A673 (cell line): ENCODE results near the gene HID1. TPM values are rescaled to one million over a fixed set of nuclear protein-coding genes. Genes with fewer than 3 reads are reported as not detected.
A peak's percentile ranks its signal among the peaks of the same experiment; 100 is the strongest.
"Not testable (repeated sequence)": the region's sequence is repeated elsewhere in the genome, so short reads cannot be mapped to it uniquely, and the experiment has no call there.

Experiments
- BruUV-seq: library from RNA; stranded (reverse); fragments of 400-500 nt; replicated peaks from 2 replicates; lab custom pipeline; 2021; lab: Mats Ljungman, UMichigan
- CTCF ChIA-PET: fragments of 300-600 bp; sonication (Branson Sonifier 250); formaldehyde crosslinking; loops from one replicate; lab custom pipeline; 2022; ENCODE audit warnings: antibody characterized with exemption; lab: Charles Lee
- POLR2A ChIA-PET: fragments of 300-600 bp; sonication (Branson Sonifier 250); formaldehyde crosslinking; loops from one replicate; lab custom pipeline; 2022; ENCODE audit warnings: antibody characterized with exemption; ENCODE audit not compliant: low non-redundant PET; lab: Charles Lee
- DNase-seq: peaks from one replicate; pipeline ENCODE4 v3.0.0-alpha.2; 2015; ENCODE audit warnings: low spot score
- H3K27ac ChIP-seq: fragments of 200-600 bp; sonication (generic); 2 replicates; pipeline ENCODE4 v1.5.1; 2016; ENCODE audit warnings: mixed run types, low read depth, mild to moderate bottlenecking, mixed read lengths, antibody characterized with exemption, low read length; ENCODE audit not compliant: poor library complexity, severe bottlenecking
- H3K27me3 ChIP-seq: fragments of 200-600 bp; sonication (generic); replicated peaks from 2 replicates; pipeline ENCODE4 v1.6.1; 2017; ENCODE audit warnings: mixed run types, low read depth, mild to moderate bottlenecking, mixed read lengths, antibody characterized with exemption, low read length; ENCODE audit not compliant: insufficient read depth, poor library complexity
- H3K36me3 ChIP-seq: fragments of 200-600 bp; sonication (generic); 2 replicates; pipeline ENCODE4 v1.6.1; 2016; ENCODE audit warnings: mixed run types, mild to moderate bottlenecking, mixed read lengths, antibody characterized with exemption, low read length; ENCODE audit not compliant: insufficient read depth, poor library complexity, severe bottlenecking
- H3K4me1 ChIP-seq: fragments of 200-600 bp; sonication (generic); 2 replicates; pipeline ENCODE4 v1.6.1; 2017; ENCODE audit warnings: mixed run types, mild to moderate bottlenecking, mixed read lengths, antibody characterized with exemption, low read length; ENCODE audit not compliant: insufficient read depth, poor library complexity, severe bottlenecking
- H3K4me3 ChIP-seq: fragments of 200-600 bp; sonication (generic); 2 replicates; pipeline ENCODE4 v1.5.1; 2016; ENCODE audit warnings: low read depth, mixed run types, mild to moderate bottlenecking, mixed read lengths, low read length; ENCODE audit not compliant: poor library complexity, severe bottlenecking
- H3K9me3 ChIP-seq: fragments of 200-600 bp; sonication (generic); 2 replicates; pipeline ENCODE4 v1.6.1; 2016; ENCODE audit warnings: mixed run types, low read depth, mild to moderate bottlenecking, mixed read lengths, antibody characterized with exemption, low read length; ENCODE audit not compliant: poor library complexity, severe bottlenecking
- EZH2 ChIP-seq: fragments of 200-600 bp; sonication (generic); IDR thresholded peaks from 2 replicates; pipeline ENCODE4 v1.6.1; 2017; ENCODE audit warnings: borderline replicate concordance, low read depth, mild to moderate bottlenecking, mixed read lengths, antibody characterized with exemption, low read length; ENCODE audit not compliant: poor library complexity, severe bottlenecking
- intact Hi-C: fragments of 100-400 bp; cut with micrococcal nuclease; formaldehyde crosslinking; loops from one replicate; pipeline ENCODE4 v1.10.0; 2022; ENCODE audit not compliant: unreplicated experiment
- total RNA-seq: library from RNA; stranded (reverse); gene quantifications from 2 replicates; pipeline ENCODE4 v1.2.3, GENCODE V29; 2021
- TF ChIP-seq, protein P1 (sequence below): fragments of 300-800, 200-600 bp; sonication (generic); conservative IDR thresholded peaks from 2 replicates; pipeline ENCODE4 v1.5.1; 2017; ENCODE audit warnings: low read depth, mild to moderate bottlenecking, antibody characterized with exemption, low read length, moderate library complexity, mixed read lengths

HID1 gene
- total RNA-seq, 1 experiment from 2014 or later = 1.2 TPM

GRCh38 chr17:74987909-74988711, 15.6 kb upstream of the HID1 start:
- POLR2A ChIA-PET = no interaction called here
- Histone ChIP-seq H3K36me3 (no peaks in the 10 kb centered on the region), H3K27me3 (no peaks in the 10 kb centered on the region), H3K4me1 (peaks cover 6% of the 10 kb centered on the region), H3K27ac (peak overlapping the region; percentile 71), H3K4me3 (peak overlapping the region; percentile 84), H3K9me3 (no peaks in the 10 kb centered on the region)
- intact Hi-C loops = loop anchor here (2.0 kb wide), 1 partner anchor 25 kb away; the partner anchor contains the start of gene MRPL58
- no peak for TF ChIP-seq EZH2
- TF ChIP-seq, protein P1, sequence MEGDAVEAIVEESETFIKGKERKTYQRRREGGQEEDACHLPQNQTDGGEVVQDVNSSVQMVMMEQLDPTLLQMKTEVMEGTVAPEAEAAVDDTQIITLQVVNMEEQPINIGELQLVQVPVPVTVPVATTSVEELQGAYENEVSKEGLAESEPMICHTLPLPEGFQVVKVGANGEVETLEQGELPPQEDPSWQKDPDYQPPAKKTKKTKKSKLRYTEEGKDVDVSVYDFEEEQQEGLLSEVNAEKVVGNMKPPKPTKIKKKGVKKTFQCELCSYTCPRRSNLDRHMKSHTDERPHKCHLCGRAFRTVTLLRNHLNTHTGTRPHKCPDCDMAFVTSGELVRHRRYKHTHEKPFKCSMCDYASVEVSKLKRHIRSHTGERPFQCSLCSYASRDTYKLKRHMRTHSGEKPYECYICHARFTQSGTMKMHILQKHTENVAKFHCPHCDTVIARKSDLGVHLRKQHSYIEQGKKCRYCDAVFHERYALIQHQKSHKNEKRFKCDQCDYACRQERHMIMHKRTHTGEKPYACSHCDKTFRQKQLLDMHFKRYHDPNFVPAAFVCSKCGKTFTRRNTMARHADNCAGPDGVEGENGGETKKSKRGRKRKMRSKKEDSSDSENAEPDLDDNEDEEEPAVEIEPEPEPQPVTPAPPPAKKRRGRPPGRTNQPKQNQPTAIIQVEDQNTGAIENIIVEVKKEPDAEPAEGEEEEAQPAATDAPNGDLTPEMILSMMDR = peak; percentile 50
- CTCF ChIA-PET = interaction anchor here (0.8 to 2.0 kb wide), 4 partner anchors 16 to 424 kb away, joined by 3 to 14 read pairs (median 8); partner anchors contain the start of genes HID1 and MRPL58
- no TSS peak for BruUV-seq
- DNase-seq = peak; percentile 63

DNA sequence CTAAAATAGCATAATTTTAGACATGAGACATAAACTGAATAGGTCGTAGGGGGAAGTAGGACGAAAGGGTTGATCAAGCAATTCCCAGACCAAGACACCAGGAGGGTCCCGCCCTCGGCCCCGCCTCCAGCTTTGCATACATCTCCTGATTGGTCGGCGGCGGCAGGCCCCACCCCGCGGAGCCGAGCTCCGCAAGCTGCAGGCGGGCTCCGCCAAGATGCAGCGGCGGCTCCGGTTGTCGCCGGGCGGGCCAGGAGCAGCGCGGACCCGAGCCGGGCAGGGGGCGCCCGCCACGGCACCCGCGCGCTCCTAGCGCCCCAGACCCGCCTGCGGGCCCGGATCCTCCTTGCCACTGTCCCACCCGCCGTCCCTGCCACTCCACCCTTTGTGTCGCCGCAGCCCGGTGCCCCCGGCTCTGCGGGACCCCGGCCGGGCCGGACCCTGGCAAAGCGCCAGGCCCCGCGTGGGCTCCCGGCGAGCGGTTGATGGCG, 14.9 kb upstream of the HID1 start, which contains the start of gene CDR2L:
CDR2L (plus strand) TSS at position 215 of the 491 bp plus-strand sequence. CDS start 412 bp downstream, outside the sequence.
- Histone ChIP-seq H3K27ac (peak within 1 kb of the TSS; percentile 71), H3K9me3 (no peaks in the 10 kb centered on the region), H3K4me1 (peaks cover 10% of the 10 kb centered on the region), H3K4me3 (peak within 1 kb of the TSS; percentile 84), H3K36me3 (no peaks in the 10 kb centered on the region), H3K27me3 (no peaks in the 10 kb centered on the region)
- DNase-seq = peak; percentile 95
- no peak for TF ChIP-seq EZH2
- TF ChIP-seq, protein P1 = no peak
- BruUV-seq = no TSS peak
- ChIA-PET POLR2A (no interaction called here), CTCF (interaction anchor here (0.6 to 2.0 kb wide), 5 partner anchors 15 to 425 kb away, joined by 3 to 14 read pairs (median 8); partner anchors contain the start of genes HID1 and MRPL58)
- intact Hi-C loops = loop anchor here (2.0 kb wide), 1 partner anchor 25 kb away; the partner anchor contains the start of gene MRPL58

- ChIA-PET POLR2A (no interaction called here), CTCF (no interaction called here)
- intact Hi-C loops = loop anchor here (2.0 kb wide), 1 partner anchor 27 kb away; the partner anchor contains the start of gene MRPL58
- no peak overlapping the region for H3K4me3 ChIP-seq
- DNase-seq = no peak
- no TSS peak for BruUV-seq
- H3K9me3 ChIP-seq = no peaks in the 10 kb centered on the region
- no peaks in the 10 kb centered on the region for H3K36me3 ChIP-seq
- no peak overlapping the region for H3K27ac ChIP-seq
- H3K4me1 ChIP-seq = peaks cover 18% of the 10 kb centered on the region
- no peaks in the 10 kb centered on the region for H3K27me3 ChIP-seq
- no peak for TF ChIP-seq EZH2
- TF ChIP-seq, protein P1 = no peak
Observed at GRCh38 chr17:74986206-74986576, 13.6 kb upstream of the HID1 start.

DNA sequence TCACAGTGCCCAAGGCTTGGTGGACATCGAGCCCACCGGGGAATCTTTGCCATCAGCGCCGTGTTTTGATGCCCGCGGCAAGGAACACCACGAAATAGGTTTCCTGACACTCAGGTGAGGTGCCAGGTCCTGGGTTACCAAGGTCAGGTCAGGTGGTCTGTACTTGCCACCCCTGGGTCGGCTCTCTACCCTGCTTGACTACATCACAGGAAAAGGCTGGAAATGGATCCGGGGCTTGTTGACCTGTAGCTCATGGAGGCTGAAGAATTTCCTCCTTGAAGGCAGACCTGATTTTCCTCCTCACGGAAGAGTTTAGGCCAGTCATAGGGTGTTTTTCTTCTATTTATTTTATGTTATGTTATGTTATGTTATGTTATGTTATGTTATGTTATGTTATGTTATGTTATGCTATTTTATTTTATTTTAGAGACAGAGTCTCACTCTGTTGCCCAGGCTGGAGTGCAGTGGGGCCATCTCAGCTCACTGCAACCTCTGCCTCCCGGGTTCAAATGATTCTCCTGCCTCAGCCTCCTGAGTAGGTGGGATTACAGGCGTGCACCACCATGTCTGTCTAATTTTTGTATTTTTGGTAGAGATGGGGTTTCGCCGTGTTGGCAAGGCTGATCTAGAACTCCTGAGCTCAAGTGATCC, 10.2 kb upstream of the HID1 start:
- H3K36me3 ChIP-seq, POLR2A ChIA-PET, BruUV-seq, DNase-seq, intact Hi-C loops, CTCF ChIA-PET, H3K9me3 ChIP-seq, H3K27me3 ChIP-seq: not testable (repeated sequence)
- Histone ChIP-seq H3K4me1 (peaks cover 13% of the 10 kb centered on the region), H3K4me3 (peak overlapping the region; percentile 52), H3K27ac (peak overlapping the region; percentile 21)
